GM18498 (cell line): Measurements from ENCODE around the gene C4orf50.
"Not testable (repeated sequence)": the region's sequence is repeated elsewhere in the genome, so short reads cannot be mapped to it uniquely, and the experiment has no call there.

Experiments
- ATAC-seq: cut with Tn5 transposase; IDR thresholded peaks from one replicate; pipeline ENCODE4 v1.9.1; 2021; ENCODE audit warnings: mild to moderate bottlenecking, moderate library complexity; ENCODE audit not compliant: unreplicated experiment

The C4orf50 gene

DNA sequence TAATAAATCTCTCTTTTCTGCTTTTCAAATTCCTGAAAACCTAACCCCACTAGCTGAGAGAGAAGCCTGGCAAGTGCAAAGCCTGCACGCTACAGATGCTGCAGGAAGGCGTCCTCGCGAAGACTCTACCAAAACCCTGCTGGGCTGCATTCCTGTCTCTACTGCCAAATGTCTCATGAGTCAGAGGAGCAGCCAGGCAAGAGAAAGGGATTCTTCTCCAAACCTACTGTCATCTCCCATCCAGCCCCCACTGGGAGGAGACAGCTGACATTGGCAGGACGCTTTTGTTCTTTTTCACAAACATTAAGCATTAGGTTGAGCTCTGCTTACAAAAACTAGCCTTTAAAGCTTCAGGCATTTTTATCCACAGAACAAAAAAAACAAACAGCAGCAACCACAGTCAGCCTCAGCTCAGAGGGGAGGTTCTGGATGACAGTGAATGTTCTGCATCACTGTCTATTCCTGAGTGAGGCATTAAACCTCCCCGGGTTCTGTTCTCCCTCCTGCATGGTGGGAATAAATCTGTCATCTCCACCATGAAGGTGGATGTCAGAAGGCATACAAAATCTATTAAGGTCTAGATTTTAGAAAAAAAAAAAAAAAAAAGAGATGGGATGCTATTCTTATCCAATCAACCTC, 143.3 kb downstream of the C4orf50 start:
- no peak for ATAC-seq

- ATAC-seq: no peak
These were observed 147.5 kb downstream of the C4orf50 start for GRCh38 chr4:5870701-5871100.

- ATAC-seq: no peak
These were observed 148.1 kb downstream of the C4orf50 start for GRCh38 chr4:5869966-5870619.

- no peak for ATAC-seq
These were observed 150.4 kb downstream of the C4orf50 start for GRCh38 chr4:5867866-5868265.

DNA sequence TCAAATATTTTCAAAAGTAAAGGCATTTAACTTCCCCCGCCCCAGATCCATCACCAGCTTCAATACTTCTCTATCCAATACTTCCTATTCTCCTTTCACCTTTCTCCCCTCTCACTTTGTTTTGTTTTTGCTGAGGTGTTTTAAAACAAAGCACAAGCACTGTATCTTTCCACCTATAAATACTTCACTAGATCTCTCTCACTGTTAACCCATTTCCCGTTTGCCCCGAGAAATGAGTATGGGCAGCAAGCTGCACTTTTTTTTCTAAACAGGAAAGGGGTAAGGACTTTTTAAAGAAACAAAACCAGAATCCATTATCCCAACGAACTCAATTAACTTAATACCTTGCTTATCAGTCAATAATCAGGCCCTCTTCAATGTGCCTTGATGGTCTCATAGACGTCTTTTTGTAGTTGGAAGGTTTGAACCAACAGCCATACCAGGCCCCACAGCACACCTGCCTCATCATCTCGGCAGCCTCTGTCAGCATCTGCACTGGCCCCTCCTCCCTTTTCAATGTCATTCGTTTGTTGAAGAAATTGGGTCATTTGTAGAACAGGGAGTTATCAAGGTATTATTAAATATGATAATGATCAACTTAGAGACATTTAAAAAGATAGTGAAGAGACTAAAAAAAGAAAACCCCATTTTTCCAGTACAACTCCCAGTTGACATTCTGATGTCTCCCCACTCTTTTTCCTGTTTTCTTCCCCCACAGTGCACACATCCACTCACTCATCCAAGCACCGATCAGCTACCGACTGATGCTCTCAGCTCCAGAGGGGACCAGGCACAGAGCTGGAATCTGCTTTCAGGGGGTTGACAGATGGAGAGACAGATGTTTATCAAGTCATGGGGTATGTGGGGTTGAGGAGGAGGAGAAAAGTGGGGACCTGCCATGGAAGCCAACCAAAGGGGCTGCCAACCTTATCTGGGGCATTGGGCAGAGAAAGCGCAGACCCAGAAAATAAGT, 151.1 kb downstream of the C4orf50 start:
- ATAC-seq: no peak

DNA sequence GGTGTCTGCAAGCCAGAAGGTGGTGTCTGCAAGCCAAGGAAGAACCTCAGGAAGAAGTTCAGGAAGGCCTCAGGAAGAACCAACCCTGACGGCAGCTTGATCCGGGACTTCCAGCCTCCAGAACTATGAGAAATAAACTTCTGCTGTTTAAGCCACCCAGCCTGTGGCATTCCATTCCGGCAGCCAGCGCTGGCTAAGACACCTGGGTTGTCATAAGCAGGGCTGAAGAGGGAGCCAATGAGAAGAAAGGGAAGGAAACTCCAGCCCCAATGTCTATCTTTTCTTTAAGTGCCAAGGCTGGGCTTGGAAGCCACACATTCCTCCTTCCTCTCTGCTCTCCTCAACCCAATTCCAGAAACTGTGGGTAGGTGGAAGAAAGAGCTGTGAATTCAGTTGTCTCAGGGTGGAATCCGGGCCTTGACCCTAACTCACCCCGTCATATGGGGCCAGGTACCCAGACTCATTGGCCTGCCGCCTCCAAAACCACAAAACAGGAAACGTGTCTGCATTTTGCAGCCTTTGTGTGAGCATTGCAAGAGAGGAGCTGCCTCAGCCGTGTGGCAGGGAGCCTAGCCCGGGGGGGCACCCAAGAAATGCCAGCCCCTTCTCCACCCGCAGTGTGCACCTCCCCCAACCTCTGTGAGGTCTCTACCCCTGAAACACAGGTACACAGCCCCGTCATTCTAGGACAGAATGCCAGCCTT, 152.2 kb downstream of the C4orf50 start:
- no peak for ATAC-seq

GRCh38 chr4:5863461-5864113, 154.6 kb downstream of the C4orf50 start:
- no peak for ATAC-seq

GRCh38 chr4:5858020-5858769, 160.0 kb downstream of the C4orf50 start:
- ATAC-seq: no peak

DNA sequence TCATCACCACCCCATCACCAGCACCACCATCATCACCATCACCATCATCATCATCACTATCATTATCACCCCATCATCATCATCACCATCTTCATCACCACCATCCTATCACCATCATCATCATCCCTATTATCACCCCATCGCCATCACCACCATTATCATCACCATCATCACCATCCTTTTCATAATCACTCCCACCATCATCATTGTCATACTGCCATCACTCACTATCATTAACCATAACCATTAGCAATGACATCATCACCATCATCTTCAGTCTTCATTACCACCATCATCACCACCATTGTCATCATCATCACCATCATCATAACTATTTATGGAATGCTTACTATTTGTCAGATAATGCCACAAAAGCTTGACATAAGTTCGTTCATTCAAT, 161.0 kb downstream of the C4orf50 start:
- no peak for ATAC-seq

- not testable (repeated sequence) for ATAC-seq
These were observed 161.9 kb downstream of the C4orf50 start for GRCh38 chr4:5856362-5856761.

DNA sequence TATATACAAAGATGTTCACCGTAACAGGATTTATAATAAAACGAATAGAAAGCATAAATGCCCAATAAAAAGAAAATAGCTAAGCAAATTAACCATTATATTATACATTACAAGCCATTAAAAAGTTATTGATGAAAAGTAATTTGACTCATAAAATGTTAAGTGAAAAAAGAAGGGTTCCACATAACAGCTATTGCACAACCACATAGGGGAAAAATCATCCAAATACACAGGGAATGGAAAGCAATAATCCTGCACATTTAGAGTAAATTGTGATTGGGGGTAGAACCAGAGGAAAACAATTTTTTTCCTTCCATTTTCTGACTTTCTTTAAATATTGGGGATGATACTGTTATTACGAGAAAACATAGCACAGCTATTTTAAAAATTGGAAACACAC, 163.3 kb downstream of the C4orf50 start:
- ATAC-seq: no peak

- ATAC-seq: no peak
These were observed 165.6 kb downstream of the C4orf50 start for GRCh38 chr4:5852523-5853202.

GRCh38 chr4:5851637-5852301, 166.5 kb downstream of the C4orf50 start:
- ATAC-seq: no peak
